Right kidney (tissue), 1 donor: ENCODE measurements around the gene SUB1.
"Not testable (repeated sequence)": the region's sequence is repeated elsewhere in the genome, so short reads cannot be mapped to it uniquely, and the experiment has no call there.

Experiments used
- DNase-seq: peaks from one replicate; pipeline ENCODE4 v3.0.0-alpha.2; 2016

SUB1 gene

GRCh38 chr5:32598260-32598937 is 13.0 kb downstream of the SUB1 start:
- DNase-seq: no peak

GRCh38 chr5:32598997-32599549 is 13.7 kb downstream of the SUB1 start:
- no peak for DNase-seq

DNA sequence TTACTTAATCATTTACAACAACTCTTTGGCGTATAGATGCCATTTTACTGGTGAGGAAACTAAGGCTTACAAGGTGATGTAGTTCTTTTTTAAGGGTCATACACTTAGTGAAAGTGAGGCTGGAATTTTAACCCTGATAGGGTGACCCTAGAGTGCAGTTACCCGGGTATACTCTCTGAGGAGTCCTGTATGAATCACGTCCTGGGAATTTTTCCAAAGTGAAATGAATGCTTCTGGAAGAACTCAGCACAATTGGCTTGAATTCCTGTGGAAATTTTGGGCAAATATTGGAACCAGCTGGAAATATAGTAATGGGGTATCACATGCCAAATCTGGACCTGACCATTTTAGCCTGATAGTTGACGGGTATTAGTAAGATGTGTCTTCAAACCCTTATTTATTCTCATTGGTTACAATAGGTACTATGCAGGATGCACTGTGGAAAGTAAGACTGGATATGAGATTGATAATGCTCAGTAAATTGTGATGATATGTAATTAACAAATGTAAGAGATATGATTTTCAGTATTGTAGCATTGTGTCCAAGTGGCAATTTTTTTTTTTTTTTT is 14.8 kb downstream of the SUB1 start:
- no peak for DNase-seq

DNA sequence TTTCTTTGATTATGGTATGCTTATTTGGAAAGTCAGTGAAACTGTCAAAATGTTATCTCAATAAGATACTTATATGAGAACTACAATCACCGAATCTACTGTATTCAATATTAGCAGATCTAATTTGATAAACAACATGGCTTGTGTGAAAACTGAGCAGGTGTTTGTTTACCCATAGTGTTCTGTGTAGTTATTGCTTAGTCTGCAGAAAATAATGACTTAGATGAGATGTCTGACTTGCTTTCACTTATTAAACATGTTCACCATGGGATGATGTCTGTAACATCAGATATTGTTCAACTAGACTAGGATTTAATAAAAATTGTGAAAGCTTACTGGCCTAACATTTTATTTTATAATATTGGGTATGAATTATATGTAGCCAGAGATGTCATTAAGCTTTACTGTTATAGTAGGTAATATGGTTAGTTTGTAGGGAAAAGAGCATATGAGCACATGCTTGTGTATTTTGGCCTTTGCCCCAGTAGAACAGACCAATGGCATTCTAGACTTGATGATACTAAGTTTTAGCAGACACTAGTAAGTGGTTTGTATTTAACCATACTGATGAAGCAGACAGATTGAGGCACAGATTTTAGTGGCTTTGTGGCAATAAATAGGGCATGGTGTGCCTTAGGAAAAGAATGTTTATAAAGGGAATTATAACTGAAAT is 16.4 kb downstream of the SUB1 start:
- no peak for DNase-seq

GRCh38 chr5:32602906-32603305 is 17.5 kb downstream of the SUB1 start:
- DNase-seq: no peak

GRCh38 chr5:32604800-32605765 is 19.7 kb downstream of the SUB1 start:
- DNase-seq: no peak

DNA sequence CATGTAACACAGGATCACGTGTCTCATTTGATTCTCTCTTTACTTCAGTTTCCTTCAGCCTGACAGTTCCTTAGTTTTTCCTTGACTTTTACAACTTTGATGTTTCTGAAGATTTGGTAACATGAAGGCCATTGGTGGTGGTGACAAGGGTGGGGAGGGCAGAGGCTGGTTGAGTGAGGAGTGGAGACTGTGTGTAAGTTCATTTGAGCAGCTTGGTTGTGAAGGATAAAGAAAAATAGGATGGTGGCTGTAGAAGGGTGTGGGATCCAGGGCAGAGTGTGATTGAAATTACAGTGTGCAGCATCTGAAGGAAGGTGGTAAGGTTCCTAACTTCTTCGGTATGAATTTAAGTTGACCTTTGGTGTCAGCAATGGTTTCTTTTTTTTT is 20.4 kb downstream of the SUB1 start:
- no peak for DNase-seq

DNA sequence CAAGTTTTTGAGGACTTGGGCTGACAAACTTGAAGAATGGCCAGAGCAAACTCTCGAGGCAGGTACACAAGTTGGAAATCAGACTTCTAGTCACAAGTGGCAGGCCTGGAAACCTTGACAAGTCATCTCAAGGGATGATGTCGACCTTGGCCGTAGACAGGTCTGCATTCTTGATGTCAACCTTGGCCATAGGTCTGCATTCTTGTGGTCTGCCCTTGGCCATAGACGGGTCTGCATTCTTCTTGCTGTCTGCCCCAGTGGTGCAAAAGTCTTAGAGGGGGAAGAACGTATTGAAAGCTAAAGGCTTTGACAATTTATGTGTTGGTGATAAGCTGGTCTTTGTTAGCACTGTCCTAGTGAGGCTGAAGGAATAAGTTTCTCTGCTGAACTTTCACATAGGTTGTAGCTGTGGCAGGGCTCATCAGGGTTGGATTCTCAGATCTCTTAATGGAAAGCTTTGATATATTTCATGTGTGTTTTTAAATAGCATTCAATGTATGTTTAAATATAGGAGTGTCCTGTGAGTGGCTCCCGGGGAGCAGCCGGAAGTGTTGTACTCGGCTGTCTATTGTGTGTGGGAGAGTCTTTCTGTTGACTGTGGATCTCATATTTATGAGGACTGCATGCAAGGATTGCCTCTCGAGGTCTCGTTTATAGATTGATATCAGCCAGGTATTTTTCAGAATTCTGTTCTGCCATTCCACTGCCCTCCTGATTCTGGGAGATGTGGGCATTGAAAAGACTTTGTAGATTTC is 27.0 kb downstream of the SUB1 start:
- no peak for DNase-seq

GRCh38 chr5:32613050-32613672 is 27.8 kb downstream of the SUB1 start:
- peak; percentile 54 for DNase-seq

GRCh38 chr5:32615236-32615635 is 29.9 kb downstream of the SUB1 start:
- DNase-seq: no peak

GRCh38 chr5:32618962-32619361 is 33.6 kb downstream of the SUB1 start:
- DNase-seq: no peak

DNA sequence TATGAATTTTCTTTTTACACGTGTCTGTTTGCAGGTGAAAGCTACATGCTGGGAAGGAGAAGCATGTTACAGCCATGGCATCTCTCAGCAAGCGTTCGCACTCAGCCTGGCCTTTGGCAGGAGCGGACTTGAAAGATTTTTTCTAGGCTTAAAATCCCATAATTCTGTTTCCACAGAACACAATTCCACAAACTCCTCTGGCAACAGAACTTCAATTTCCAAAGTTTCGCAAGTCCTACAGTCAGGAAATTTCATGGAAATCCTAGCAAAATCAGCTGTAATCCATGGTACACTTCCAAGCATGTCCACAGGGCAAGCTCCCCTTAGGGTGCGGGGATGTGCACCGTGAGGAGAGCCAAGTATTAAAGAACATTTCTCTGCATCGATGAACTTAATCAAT is 35.9 kb downstream of the SUB1 start:
- DNase-seq: no peak

DNA sequence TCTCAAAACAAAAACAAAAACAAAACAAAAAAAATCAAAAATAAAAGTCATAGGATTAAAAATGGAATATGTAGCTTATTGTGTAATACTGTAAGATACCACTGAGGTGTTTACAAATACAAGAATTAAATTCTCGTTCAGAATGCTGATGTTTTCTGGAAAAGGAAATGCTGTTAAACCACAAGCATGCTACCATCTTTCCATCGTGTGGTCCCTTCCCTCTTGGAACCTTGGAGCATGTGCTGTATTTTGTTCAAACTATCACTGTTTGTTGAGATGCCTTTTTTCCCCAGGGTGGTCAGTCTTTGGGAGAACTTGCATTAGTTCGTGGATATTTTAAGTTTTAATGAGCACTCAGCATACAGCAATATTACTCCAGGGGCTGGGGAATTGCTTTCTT is 39.7 kb downstream of the SUB1 start:
- no peak for DNase-seq

DNA sequence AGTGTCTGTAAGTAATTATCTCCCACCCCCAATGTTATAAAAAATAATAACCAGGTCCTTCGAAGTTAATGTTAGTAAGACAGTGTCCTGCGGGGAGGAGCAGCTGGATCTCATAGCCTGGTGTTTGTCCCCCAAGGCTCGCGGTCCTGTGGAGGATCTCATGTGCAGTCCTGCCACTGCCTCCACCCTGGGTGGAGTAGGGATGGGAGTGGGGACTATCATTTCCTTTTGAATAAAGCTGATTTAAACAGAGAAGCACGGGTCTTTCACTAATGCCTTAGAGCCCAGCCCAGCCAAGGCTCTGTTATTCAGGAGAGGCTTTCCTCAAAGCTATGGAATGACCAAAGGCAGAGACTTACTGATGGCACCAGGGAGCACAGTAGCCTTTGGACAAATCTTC is 40.2 kb downstream of the SUB1 start:
- DNase-seq: no peak

GRCh38 chr5:32627219-32627870 is 42.0 kb downstream of the SUB1 start:
- DNase-seq: no peak

- no peak for DNase-seq
Observed at GRCh38 chr5:32628049-32628844, 42.9 kb downstream of the SUB1 start.

- no peak for DNase-seq
Observed at GRCh38 chr5:32630867-32631491, 45.6 kb downstream of the SUB1 start.

- not testable (repeated sequence) for DNase-seq
Observed at GRCh38 chr5:32633017-32633416, 47.7 kb downstream of the SUB1 start.

GRCh38 chr5:32638309-32638708 is 53.0 kb downstream of the SUB1 start:
- no peak for DNase-seq
